GM12878 (cell line): Measurements from ENCODE around the gene CAMK2N2.

Experiments used
- CEBPB ChIP-seq, 2 experiments: fragments of 150-350 bp in 1 of 2; IDR thresholded peaks; 2 replicates each; pipeline ENCODE4 v1.6.1; 2012 to 2014; ENCODE audit warnings: low read depth in 2 of 2, low read length in 2 of 2, borderline replicate concordance in 1 of 2, inconsistent platforms in 1 of 2
- EZH2 ChIP-seq: IDR thresholded peaks from 2 replicates; pipeline ENCODE4 v1.6.1; 2012; ENCODE audit warnings: low read depth, mild to moderate bottlenecking, control low read depth, inconsistent platforms, low read length, borderline replicate concordance; ENCODE audit not compliant: control insufficient read depth
- MTA3 ChIP-seq: IDR thresholded peaks from 2 replicates; pipeline ENCODE4 v1.6.1; 2012; ENCODE audit warnings: low read length, inconsistent platforms, borderline replicate concordance
- NFYA ChIP-seq: IDR thresholded peaks from 2 replicates; pipeline ENCODE4 v1.6.1; 2011; ENCODE audit warnings: low read depth, mild to moderate bottlenecking, low read length, improper control_type of control experiment, borderline replicate concordance
- NR2F1 ChIP-seq: fragments of 450-650 bp; conservative IDR thresholded peaks from 2 replicates; pipeline ENCODE4 v1.6.1; 2017; ENCODE audit warnings: mild to moderate bottlenecking
- RCOR1 ChIP-seq: conservative IDR thresholded peaks from 2 replicates; pipeline ENCODE4 v1.6.1; 2012; ENCODE audit warnings: low read depth, low read length, improper control_type of control experiment
- TF ChIP-seq, protein P1 (sequence below): fragments of 450-650 bp; conservative IDR thresholded peaks from 2 replicates; pipeline ENCODE4 v1.6.1; 2017; ENCODE audit warnings: mild to moderate bottlenecking, moderate library complexity
- TF ChIP-seq, protein P2 (sequence below), 3 experiments: IDR thresholded peaks in 2 of 3; conservative IDR thresholded peaks in 1 of 3; 2 replicates each; pipeline ENCODE4 v1.5.1; 2011; ENCODE audit warnings: low read depth in 3 of 3, low read length in 3 of 3, mild to moderate bottlenecking in 3 of 3, control low read depth in 2 of 3, moderate library complexity in 2 of 3, inconsistent platforms in 1 of 3, mixed read lengths in 1 of 3; ENCODE audit not compliant: control insufficient read depth in 2 of 3, insufficient read depth in 1 of 3; ENCODE audit errors: extremely low read depth in 1 of 3
- TF ChIP-seq, protein P3 (sequence below): fragments of 450-650 bp; IDR thresholded peaks from 2 replicates; pipeline ENCODE4 v1.6.1; 2016; ENCODE audit warnings: mild to moderate bottlenecking

DNA sequence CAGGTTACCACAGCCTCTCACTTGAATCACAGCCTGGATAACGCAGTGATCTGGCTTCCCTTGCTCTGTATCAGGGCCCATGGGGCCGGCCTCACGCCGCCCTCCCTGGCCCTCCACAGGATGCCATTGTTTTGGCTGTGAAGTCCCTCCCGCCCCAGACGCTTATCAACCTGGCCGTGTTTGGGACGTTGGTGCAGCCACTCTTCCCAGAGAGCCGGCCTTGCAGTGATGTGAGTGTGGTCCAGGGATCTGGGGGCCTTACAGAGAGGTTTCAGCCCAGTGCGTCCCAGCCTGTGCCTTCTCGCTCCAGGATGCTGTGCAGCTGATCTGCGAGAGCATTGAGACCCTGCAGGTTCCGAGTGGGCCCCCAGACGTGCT lies 25.3 kb downstream of the CAMK2N2 start:
- no peak for TF ChIP-seq EZH2
- TF ChIP-seq CEBPB (IDR thresholded peaks at IDR 0.05; ENCODE audit: borderline replicate concordance in 1 of 2, low read depth in 2 of 2, low read length in 2 of 2), result no peak
- TF ChIP-seq NR2F1, result no peak
- no peak for TF ChIP-seq RCOR1
- TF ChIP-seq, protein P1, sequence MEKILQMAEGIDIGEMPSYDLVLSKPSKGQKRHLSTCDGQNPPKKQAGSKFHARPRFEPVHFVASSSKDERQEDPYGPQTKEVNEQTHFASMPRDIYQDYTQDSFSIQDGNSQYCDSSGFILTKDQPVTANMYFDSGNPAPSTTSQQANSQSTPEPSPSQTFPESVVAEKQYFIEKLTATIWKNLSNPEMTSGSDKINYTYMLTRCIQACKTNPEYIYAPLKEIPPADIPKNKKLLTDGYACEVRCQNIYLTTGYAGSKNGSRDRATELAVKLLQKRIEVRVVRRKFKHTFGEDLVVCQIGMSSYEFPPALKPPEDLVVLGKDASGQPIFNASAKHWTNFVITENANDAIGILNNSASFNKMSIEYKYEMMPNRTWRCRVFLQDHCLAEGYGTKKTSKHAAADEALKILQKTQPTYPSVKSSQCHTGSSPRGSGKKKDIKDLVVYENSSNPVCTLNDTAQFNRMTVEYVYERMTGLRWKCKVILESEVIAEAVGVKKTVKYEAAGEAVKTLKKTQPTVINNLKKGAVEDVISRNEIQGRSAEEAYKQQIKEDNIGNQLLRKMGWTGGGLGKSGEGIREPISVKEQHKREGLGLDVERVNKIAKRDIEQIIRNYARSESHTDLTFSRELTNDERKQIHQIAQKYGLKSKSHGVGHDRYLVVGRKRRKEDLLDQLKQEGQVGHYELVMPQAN, result no peak
- TF ChIP-seq, protein P2, sequence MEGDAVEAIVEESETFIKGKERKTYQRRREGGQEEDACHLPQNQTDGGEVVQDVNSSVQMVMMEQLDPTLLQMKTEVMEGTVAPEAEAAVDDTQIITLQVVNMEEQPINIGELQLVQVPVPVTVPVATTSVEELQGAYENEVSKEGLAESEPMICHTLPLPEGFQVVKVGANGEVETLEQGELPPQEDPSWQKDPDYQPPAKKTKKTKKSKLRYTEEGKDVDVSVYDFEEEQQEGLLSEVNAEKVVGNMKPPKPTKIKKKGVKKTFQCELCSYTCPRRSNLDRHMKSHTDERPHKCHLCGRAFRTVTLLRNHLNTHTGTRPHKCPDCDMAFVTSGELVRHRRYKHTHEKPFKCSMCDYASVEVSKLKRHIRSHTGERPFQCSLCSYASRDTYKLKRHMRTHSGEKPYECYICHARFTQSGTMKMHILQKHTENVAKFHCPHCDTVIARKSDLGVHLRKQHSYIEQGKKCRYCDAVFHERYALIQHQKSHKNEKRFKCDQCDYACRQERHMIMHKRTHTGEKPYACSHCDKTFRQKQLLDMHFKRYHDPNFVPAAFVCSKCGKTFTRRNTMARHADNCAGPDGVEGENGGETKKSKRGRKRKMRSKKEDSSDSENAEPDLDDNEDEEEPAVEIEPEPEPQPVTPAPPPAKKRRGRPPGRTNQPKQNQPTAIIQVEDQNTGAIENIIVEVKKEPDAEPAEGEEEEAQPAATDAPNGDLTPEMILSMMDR (IDR thresholded peaks at IDR 0.05 in 2 of 3, conservative IDR thresholded peaks at IDR 0.05 in 1 of 3; ENCODE audit: control insufficient read depth in 2 of 3, extremely low read depth in 1 of 3, insufficient read depth in 1 of 3, low read depth in 3 of 3, low read length in 3 of 3), result no peak
- TF ChIP-seq, protein P3, sequence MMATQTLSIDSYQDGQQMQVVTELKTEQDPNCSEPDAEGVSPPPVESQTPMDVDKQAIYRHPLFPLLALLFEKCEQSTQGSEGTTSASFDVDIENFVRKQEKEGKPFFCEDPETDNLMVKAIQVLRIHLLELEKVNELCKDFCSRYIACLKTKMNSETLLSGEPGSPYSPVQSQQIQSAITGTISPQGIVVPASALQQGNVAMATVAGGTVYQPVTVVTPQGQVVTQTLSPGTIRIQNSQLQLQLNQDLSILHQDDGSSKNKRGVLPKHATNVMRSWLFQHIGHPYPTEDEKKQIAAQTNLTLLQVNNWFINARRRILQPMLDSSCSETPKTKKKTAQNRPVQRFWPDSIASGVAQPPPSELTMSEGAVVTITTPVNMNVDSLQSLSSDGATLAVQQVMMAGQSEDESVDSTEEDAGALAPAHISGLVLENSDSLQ, result no peak
- TF ChIP-seq MTA3, result no peak
- TF ChIP-seq NFYA, result no peak
